ENCODE data around the gene HPCAL4.

HPCAL4 gene

DNA sequence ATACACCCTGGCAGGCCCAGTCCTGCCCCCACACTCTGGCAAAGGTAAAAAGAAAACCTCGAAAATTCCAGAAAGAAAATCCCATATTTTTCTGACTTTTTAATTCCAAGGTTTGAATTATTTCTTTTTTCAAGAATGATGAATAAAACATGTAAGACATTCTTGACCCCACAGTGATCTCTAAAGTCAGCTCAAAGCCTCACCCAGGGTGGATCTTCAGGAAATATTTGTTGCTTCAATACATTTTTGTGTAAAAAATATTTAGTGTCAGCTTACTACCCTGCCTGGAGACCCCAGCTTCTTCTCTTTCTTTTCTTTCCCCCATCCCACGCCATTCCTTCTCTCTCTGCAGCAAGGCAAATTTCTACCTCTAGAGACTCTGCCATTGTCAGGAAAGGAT lies 12.3 kb downstream of the HPCAL4 start:
- no peak for DNase-seq (ENCODE audit: insufficient read length, low spot score)
- no peak for FAIRE-seq

DNA sequence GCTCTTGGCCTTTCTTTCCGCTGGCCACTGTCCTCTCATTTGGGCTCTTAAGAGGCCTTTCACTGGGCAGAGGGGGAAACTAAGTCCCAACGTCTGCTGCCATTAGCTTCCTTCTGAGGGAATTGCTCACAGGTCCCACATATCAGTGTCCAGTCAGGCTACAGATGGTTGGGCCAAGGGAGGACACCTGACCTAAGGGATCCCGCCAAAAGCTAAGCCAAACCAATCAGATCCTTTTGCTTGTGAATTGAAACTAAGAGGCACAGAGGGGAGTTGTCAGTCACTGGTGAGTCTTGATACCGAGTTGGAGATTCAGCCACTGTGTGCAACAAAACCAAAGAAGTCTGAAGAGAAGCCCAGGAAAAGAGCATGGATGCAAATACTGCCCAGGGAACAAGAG lies 13.6 kb downstream of the HPCAL4 start:
- DNase-seq (ENCODE audit: insufficient read length, low spot score) (no peak), FAIRE-seq (no peak)

DNA sequence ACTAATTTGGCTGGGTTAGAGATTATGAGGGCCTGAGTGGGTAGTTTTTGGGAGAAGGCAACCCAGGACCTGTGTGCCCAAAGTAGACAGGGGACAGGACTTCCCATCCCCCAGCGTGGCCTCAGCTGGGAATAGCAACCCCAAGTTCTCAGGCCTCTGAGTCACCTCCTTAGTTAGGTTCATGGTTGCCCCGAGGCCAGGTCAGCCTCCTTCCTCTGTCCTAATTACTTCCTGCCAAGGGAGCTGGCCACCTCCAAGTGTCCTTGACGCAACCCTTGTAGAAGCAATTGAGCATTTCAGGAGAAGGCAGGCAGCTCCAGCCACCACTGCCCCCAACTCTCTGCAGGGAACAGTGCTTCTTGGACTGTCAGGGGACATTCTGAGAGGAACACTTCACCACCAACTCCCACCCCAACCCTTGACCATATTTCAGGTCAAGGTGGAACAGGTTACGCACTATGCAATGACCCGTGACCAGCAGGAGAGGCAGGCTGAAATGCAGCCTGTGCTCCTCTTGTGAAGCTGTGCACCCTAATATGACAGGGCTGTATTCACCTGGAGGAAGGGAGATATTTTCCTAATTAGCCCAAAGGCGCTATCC lies 14.2 kb downstream of the HPCAL4 start:
- DNase-seq (ENCODE audit: insufficient read length, low spot score), result peak; percentile 39
- no peak for FAIRE-seq

DNA sequence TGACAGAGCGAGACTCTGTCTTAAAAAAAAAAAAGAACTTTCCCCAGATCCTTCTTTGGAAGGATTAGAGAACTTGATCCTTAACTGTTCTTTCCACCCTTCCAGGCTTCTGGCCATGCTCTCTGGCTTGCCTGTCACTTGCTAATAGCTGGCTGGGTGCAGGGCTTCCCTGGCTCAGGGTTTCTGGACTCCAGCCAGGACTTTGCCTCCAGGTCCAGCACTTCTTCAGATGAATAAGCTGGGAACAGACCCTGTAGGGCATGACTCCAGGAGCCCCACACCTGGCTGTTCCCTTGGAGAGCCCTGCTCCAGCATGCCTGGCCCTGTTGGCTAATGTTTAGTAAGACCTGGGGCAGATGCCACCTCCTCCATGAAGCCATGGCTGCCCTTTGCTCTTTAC lies 16.0 kb downstream of the HPCAL4 start:
- DNase-seq (ENCODE audit: insufficient read length, low spot score) (no peak), FAIRE-seq (no peak)

DNA sequence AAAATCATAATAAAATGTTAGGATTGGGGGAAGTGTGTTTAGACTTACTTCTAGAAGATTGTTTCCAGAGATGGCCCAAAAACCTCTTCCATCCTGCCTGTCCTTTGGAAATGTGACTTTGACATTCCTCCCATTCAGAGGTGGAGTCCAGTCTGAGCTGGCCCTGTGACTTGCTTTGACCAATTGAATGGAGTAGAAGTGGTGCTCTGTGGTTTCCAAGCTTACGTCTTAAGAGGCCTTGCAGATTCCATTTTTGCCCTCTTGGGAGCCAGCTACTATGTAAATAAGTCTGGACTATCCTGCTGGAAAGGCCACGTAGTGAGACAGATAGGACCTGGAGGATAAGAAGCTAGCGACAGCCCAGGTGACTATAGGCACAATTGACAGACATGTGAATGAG lies 18.0 kb downstream of the HPCAL4 start:
- DNase-seq (ENCODE audit: insufficient read length, low spot score) (no peak), FAIRE-seq (no peak)

DNA sequence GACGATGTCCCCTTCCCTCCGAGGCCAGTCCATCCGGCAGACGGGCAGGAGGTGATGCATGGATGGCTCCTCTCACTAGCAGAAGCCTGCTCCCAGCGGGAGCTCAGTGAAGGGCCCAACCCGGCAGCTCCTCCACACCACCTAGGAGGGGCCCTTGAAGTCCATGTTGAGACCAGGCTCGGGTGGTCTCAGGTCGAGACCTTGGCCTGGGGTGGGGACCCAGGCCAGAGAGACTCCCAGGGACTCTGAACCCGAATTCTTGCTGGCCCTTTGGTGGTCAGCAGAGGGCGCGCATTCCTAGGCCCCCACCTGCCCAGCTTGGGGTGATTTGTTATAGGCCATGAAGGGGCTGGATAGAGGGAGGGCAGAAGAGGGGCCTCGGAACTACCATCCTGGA lies 18.7 kb downstream of the HPCAL4 start:
- no peak for DNase-seq (ENCODE audit: insufficient read length, low spot score)
- no peak for FAIRE-seq

DNA sequence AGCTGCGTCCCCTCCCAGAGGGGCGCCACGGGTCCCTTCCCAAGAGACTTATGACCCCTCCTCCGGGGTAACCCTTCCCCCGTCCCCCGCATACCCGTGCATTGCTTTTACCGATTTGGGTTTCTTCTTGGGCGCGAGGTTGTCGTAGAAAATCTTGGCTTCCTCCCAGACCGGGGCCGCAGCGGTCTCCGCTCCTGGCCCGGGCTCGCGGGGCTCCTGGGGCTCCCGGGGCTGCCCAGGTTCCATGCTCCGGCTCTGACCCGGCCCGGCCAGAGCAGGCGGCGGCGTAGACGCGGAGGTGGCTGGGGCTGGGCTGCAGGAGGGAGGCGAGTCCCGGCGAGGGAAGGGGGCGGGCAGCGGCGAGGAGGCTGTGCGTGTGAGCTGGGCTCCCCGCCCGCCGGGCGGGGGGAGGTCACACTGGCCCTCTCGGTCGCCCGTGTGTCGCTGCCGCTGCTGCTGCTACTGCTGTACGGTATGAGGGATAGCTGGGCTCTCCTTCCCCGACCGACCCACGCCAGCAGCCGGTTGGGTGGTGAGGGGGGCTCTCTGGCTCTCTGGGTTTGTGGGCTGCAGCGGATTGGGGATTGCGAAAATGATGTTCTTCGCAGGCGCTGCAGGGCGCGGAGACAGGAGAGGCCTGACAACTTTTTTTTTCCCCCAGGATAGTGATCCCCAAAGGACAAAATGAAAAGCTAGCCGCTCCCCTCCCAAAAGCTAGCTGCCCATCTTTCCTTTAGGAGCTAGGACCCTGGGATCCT lies 19.3 kb downstream of the HPCAL4 start, which contains the start of gene NT5C1A:
TSS of gene NT5C1A (minus strand) at position 315 of the 758 bp plus-strand sequence. CDS start at position 246, 69 bp downstream.
- FAIRE-seq (peak; percentile 26), DNase-seq (ENCODE audit: insufficient read length, low spot score) (peak; percentile 42)

DNA sequence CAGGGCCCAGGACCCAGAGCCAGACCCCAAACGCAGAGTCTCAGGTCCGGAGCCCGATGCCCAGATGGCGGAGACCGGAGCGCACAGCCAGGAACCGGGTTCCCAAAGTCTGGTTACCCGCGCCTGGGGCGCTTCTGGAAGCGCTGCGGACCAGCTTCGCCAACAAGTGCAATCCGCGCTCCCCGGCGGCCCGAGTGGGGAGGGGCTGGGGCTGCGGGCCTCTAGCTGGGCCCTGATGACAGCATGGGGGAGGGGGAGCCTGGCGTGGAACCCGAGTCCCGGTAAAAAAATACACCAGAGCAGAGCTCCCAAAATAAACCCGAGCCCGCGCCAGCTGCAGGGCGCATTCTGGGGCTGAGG lies 19.8 kb downstream of the HPCAL4 start:
- no peak for FAIRE-seq
- DNase-seq (ENCODE audit: insufficient read length, low spot score), result no peak

DNA sequence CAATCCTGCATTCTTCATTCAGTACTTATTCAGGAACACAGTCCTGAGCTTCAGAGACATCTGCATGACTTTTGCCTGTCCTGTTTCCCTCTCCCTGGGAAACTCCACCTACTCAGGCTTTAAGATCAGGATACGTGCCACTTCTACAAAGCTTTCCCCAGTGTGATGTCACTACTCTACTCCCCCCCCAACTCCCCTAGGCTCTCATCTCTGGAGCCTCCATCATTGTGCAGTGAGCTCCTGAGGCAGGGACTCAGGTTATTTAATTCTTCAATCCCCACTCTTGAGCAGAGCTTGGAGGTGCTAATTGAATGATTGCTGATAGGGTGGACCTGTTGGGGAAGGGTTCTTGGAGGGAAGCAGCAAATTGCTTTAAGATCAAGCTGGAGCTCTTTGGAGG lies 20.5 kb downstream of the HPCAL4 start:
- FAIRE-seq (no peak), DNase-seq (ENCODE audit: insufficient read length, low spot score) (no peak)

DNA sequence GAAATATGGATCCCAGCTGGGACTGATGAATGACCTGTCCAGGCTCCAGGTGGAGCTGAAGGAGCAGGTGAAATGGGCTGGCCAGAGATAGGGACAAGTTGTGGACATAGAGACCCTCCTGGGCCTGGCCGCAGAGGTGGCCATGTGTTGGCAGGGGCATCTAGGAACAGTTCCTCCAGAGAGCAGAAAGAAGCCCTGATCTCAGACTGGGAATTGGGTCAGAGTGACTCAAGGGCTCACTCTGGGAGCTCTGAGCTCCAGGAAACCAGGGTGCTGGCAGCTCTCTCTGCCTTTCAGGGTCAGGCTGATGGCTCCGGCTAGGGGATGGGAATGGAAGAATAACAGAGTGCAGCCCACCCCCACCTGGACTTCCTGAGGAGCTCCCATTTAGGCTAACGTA lies 22.3 kb downstream of the HPCAL4 start:
- no peak for DNase-seq (ENCODE audit: insufficient read length, low spot score)
- no peak for FAIRE-seq

DNA sequence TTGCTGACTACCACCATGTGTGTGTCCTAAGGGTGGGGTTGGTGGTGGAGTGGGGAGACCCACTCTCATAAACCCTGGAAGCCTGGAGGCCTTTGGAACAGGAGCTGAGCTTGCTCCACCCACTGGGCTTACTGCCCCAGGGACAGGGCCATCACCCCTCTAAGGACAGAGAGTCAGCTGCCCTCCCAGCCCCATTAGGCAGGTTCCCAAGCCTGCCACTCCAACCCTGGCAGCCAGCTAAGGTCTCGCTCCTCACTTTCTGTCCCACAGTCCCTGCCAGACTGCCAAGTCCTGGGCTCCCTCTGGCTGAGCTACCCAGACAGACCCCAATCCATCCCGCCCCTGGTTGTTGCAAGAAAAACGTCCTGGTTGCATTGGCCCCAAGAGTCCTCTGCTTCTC lies 23.1 kb downstream of the HPCAL4 start:
- FAIRE-seq, result no peak

DNA sequence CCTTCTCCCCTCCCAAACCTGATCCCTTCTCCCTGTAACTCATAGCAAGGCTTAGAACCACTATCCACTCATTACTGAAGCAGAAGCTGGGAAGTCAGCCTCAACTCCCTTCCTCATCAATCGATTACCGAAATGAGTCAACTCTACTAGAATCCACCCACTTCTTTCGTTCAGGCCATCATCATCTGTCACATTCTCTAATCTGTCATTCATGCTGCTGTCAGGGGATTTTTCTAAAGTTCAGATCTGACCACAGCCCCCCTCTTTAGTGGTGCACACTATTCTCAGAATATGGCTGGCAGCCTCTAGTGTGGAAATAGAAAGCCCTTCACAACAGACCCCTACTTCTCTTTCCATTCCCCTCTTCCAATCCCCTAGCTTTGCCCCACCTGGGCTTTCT lies 24.5 kb downstream of the HPCAL4 start:
- DNase-seq (ENCODE audit: insufficient read length, low spot score) (no peak), FAIRE-seq (no peak)

More for the DNA sequence above, 23.1 kb downstream of the HPCAL4 start:
- no peak for DNase-seq (ENCODE audit: insufficient read length, low spot score)

DNA sequence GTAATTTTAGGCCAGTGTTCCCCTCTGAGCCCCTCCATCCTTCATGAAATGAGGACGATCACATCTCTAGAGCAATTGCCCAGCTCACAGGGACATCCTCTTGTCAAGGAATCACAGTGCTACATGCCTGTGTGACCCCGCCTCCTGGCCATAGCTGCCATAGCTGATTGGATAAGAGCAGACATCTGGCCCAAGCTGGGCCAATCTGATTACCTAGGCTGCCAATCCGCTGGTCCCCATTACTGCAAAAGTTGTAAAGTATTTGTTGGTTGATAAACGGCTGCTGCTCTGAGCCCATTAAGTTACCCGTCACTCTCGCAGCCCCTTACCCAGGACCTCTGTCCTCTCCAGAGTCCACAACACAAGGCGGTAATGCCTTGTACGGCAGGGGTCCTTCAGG lies 27.7 kb downstream of the HPCAL4 start:
- FAIRE-seq, result no peak
- DNase-seq (ENCODE audit: insufficient read length, low spot score), result no peak

DNA sequence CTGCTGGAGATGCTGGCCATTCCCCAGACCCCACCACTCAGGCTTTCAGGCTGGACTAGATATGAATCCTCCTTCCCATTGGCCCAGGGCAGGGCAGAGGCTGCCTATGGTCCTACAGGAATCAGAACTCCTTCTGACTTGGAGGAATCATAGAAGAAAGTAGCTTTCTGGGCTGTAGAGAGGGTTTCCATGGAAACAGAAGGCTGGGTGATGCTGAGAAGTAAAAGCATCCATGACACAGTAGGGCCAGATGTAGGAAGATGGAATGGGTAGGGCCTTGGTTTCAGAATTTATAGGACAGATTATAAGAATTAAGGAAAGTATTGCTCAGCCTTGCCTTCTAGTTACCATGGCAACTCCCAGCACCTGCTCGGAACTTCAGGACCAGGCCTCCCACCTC lies 28.4 kb downstream of the HPCAL4 start:
- DNase-seq (ENCODE audit: insufficient read length, low spot score), result no peak

DNA sequence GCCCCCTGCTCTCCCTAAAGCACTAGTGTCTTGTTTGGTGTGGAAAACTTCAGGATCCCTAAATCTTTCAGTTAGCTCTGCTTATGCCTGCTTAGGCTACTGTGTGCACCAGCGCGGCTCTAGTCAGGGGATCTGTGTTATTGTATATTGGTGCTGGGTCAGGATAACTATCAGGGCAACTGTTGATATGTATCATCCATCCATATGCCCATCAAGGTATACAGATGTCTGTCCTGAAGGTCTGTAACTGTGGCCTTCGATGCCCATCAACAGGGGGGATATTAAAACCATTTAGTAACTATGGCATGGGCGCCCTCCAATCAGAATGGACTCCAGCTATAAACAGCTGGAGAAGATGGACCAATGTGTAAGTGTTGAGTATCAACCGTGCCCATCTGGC lies 31.7 kb downstream of the HPCAL4 start:
- DNase-seq (ENCODE audit: insufficient read length, low spot score), result no peak
- FAIRE-seq, result no peak

More for the DNA sequence above, 28.4 kb downstream of the HPCAL4 start:
- no peak for FAIRE-seq

DNA sequence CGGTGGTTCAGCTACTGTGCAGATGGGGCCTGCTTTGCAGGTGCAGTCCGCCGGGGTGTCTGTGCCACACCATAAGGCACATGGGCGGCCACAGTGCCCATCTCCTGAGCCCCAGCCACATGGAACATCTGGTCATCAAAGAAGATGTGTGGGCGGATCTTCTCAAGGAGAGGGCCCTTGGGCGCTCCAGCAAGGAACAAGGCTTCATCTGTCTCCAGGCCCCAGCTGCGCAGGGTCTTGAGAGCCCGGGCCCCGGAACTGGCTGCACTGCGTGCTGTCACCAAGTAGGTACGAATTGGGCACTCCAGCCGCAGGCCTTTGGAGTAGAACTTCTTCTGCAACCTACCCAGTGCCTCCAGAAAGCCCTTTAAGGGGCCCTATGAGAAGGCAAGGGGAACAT lies 32.1 kb downstream of the HPCAL4 start:
- FAIRE-seq (no peak), DNase-seq (ENCODE audit: insufficient read length, low spot score) (no peak)

DNA sequence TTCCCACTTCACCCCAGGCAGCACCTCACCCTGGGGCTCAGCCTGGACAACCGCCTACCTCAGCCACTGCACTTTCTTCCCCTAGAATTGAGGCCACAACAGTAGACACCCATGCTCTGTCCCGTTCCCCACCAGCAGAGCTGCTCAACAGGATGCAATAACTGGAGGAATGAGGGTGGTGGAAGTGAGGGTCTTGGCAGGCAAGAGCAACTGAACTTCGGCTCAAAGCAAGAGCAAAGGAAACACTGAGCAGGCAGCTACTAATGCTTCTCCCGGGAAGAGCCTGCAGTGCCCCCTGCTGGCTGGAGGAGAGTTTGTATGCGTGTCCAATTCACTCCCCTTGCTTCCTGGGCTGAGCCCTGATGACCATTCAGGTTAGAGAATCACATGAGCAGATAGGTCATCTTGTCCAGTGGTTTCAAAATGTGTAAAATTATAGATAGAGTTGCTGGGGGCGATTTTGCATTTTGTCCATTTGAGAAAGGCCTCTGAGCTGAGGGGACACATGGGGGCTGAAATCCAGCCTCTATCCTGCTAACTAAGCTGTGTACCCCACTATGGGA lies 33.2 kb downstream of the HPCAL4 start:
- FAIRE-seq (no peak), DNase-seq (ENCODE audit: insufficient read length, low spot score) (peak; percentile 66)

DNA sequence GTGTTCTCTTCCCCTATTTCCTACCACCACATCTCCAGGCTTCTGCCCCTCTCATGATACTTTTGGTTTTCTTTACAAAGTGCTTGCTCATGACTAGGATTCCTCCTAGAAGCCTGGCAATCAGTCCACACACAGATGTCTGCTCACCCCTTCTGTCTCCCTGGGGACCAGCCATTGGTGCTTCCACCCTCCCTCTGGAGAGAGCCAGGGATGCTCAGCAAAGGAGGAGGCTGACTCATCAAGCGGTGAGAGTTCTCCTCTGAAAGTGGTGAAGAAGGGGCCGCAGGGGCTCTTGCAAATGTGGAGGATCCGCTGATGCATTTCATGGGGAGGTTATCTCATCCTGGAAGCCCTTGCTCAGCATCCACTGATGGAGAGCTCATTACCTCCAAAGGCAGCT lies 33.8 kb downstream of the HPCAL4 start:
- FAIRE-seq (no peak), DNase-seq (ENCODE audit: insufficient read length, low spot score) (no peak)

DNA sequence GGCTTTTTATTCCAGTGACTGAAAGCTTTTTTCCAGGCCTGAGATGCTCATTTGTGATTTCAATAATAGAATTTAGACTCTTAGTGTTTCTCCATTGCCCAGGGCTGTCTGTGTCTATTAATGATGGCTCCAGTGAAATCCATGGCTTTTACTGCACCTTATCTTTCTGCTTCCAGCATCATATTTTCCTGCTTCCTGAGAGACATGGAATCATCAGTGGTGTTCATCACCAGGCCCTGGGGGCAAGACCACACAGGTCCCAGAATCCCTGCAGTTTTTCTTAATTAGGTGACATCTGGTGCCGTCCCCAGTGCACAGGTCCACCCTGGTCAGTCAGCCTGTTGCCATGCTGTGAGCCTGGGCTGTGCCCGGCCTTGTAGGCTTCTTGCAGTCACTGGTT lies 34.8 kb downstream of the HPCAL4 start:
- DNase-seq (ENCODE audit: insufficient read length, low spot score) (no peak), FAIRE-seq (no peak)

DNA sequence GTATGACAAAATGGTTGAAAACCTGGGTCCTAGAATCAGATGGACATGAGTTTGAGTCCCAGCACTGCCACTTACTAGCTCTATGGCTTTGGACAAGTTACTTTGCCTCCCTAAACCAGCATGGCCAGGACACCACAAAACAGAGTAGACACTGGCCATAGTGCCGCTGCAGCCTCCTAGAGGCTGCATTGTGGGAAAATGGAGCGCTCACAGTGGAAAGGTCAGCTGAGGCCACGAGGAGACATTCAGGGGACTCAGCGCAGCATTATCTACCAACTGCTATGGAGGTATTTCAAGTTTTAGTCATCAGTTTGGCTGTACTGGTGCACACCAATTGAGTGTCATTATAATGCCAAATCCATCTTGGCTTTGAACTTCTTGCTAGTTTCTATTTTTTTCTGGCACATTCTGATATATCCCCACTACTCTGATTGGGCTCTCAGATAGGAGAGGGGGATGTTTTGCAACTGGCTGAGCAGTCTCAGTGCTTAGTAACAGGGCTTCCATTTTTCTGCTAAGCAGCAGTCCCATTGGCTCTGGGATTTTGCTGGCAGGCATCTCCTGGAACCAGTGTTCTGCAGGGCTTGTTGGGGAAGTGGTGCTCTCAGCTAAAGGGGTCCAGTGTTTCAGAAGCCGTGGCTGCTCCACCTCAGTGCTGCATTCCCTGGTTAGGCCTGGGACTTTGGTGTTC lies 35.5 kb downstream of the HPCAL4 start:
- no peak for FAIRE-seq

DNA sequence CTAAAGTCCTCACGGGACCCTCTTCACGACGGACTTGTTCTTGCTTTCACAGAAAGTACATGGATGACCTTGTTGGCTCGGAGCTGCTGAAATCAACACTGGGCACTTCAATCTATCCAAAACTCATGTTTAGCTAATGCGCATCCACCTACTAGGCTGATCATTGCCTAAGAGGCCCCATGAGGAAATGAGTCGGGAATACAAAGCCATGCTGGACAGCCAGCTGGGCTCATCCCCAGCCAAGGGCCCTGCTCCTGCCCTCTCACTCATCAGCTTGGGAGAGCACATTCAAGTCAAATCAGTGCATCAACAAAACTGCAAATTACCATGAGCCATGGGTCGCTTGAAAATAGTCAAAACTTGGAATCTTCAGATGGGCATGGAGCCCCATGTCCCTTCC lies 36.9 kb downstream of the HPCAL4 start:
- DNase-seq (ENCODE audit: insufficient read length, low spot score), result no peak
- FAIRE-seq, result no peak

More for the DNA sequence above, 35.5 kb downstream of the HPCAL4 start:
- DNase-seq (ENCODE audit: insufficient read length, low spot score), result no peak
